MV-4-11 (cell line): ENCODE data around the gene RNF32.

Source experiments
- DNase-seq: peaks from one replicate; lab custom pipeline; 2025; lab: John Stamatoyannopoulos, UW

RNF32 gene

GRCh38 chr7:156640257-156640948, at the start of gene RNF32:
TSS of gene RNF32 (plus strand) at chr7:156640774. CDS start at chr7:156643878, 3,104 bp downstream.
- DNase-seq: peak; percentile 85

DNA sequence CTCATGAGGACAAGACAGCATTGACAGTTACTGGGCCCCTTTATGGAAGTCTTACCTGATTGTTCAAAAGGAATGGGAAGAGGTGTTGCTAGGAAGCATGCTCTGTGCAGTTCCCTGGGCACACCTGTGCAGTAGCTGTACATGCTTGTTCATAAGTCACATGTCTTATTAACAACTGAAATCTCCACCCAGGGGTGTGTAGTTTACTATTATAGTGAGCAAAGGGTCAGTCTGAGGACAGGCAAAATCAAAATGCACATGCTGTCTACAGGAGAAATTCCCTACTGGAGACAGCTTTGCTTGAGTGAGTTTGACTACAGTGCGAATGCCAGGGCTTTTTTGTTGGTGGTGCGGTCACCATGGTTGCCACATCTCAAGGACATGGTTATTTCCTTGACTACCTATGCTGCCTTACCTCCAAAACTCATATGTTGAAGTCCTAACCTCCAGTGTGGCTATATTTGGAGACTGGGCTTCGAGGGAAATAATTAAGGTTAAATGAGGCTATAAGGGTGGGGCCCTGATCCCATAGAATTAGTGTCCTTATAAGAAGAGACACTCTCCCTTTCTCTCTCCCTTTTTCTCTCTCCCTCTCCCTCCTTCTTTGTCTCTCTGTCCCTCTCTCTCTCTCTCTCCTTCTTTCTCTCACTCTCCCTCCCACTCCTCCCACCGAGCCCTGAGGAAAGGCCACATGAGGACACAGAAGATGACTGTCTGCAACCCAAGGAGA, 48.3 kb upstream of the RNF32 start:
- DNase-seq: no peak

DNA sequence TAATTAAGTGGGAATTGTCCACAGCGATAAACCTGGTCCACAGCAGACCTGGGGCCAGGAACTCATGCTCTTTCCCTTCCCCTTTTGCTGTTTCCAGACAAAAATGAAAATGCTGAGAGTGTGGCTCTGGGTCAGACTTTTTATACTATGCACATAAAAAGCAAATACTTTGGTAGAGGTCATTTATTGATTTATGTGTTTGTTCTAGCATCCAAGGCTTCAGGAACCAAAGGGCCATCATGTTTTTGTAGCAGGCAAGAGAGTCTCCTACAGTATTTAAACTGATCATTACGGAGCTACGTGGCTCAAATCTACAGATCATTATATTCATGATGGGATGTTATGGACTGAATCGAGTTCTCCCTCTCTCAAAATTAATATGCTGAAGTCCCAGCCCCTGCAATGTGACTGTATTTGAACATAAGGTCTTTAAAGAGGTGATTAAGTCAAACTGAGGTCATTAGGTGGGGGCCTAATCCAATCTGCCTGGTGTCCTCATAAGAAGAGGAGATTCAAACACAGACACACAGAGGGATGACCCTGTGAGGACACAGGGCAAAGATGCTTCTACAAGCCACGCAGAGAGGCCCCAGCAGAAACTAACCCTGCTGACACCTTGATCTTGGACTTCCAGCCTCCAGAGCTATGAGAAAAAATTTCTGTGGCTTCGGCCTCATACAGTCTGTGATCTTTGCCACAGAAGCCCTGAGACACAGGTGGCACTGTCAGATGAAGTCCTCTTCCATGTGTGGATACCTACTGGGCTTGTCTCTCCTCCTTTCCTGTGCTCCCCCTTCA, 46.1 kb upstream of the RNF32 start:
- no peak for DNase-seq

DNA sequence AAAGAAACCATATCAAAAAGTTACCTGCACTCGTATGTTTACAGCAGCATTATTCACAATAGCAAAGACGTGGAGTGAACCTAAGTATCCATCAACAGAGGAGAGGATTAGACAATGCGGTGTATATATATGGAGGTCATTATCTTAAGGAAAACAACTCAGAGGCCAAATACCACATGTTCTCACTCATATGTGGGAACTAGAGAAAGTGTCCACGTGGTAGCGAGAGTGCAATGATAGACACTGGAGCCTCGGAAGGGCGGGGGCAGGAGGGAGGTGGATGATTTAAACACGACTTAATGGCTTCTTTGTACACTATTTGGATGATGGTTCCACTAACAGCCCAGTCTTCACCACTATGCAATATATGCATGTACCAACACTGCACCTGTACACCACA, 40.1 kb upstream of the RNF32 start:
- no peak for DNase-seq

- no peak for DNase-seq
Measured at GRCh38 chr7:156602283-156602682, 38.3 kb upstream of the RNF32 start.

DNA sequence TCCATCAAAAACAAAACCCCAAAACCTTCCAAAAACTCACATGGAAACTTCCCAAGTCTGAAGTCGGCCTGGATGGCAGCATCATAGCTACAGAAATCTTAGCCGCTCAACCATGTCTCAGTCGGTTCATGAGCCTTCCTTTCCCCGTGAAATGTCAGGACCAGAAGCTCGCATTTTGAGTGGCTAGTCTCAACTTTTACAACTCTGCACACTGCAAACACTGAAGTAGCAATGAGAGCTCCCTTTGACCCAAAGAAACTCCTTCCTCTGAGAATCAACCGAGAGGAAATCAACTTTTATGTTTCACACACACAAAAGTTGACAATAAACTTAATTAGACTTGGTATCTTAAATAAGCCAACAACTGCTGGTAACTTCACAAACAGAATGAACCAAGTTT, 37.6 kb upstream of the RNF32 start:
- DNase-seq: no peak

- no peak for DNase-seq
Measured at GRCh38 chr7:156603629-156604028, 36.9 kb upstream of the RNF32 start.

GRCh38 chr7:156604311-156604710, 36.3 kb upstream of the RNF32 start:
- no peak for DNase-seq

DNA sequence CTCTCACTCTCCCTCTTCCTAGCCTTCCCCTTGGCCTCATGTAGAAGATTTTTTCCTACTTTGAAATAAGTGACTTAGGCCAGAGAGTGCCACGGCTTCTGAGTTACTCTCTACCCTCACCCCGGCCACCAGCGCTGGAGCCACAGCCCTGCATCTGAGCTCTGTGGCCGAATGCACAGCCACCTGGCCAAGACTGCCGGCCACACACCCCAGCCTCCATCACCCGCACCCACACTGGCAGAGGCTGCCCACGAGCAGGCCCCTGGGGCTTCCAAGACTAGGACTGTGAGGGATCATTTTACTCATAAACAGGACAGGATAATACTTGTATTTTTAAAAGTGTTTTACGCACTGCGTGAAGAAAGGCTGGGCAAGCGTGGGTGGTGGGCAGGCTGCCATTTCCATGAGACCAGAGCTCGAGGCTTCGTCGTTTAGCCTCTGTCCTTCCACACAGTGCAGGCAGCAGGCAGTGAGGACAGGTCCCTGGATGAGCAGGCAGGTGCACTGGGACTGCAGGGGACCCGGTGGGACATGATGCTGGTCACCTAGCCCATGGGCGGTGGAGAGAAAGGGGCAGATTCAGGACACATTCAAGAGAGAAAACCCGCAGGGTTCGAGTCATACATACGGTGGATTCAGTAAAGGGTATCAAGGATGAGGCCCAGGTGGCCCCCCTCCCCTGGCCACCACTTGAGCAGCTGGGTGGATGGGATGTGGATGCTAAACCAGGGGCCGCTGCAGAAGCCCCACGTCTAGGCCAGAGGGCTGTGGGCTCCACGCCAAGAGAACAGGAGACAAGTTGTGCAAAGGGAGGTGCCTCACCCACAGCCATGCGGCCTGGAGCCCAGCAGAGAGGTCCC, 35.5 kb upstream of the RNF32 start:
- DNase-seq: no peak

- no peak for DNase-seq
Measured at GRCh38 chr7:156606135-156606534, 34.4 kb upstream of the RNF32 start.

- no peak for DNase-seq
Measured at GRCh38 chr7:156606691-156607331, 33.8 kb upstream of the RNF32 start.

DNA sequence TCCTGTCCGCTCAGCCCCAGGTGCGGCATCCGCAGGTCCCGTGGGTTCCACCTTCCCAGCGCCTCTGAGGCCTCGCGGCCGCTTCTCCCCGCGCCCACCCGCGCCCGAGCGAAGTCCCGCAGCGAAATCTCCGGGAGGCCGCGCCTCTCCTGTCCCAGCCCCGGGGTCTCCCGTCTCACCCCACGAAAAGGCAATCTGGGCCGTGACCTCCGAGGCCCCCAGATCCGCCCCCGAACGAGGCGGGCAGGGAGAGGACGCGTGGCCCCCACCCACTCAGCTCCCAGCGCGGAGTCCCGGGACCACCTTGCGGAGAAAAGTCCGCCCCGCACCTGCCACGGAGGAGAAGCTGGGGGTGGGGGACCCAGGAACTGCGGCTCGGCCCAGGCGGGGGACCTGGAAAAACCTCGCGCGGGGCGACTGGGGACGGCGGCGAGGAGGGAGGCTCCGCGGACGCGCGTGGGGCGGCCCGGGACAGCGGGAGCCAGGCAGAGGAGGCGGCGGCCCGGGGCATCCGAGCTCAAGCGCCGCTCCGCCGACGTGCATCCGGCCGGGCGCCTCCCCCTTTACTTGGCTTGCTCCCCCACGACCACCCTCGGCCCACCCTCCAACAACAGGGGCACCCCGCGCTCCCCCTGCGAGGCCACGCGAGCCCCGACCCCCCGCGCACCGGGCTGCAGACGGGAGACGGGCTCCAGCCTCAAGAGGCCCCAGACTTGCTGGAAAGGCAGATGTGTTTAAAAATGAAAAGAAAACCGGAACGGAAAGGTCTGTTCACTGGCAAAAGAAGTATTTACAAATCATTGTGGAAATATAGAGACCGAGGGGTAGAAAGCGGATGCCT, 33.0 kb upstream of the RNF32 start:
- DNase-seq: no peak

- DNase-seq: no peak
Measured at GRCh38 chr7:156608173-156608478, 32.4 kb upstream of the RNF32 start.

DNA sequence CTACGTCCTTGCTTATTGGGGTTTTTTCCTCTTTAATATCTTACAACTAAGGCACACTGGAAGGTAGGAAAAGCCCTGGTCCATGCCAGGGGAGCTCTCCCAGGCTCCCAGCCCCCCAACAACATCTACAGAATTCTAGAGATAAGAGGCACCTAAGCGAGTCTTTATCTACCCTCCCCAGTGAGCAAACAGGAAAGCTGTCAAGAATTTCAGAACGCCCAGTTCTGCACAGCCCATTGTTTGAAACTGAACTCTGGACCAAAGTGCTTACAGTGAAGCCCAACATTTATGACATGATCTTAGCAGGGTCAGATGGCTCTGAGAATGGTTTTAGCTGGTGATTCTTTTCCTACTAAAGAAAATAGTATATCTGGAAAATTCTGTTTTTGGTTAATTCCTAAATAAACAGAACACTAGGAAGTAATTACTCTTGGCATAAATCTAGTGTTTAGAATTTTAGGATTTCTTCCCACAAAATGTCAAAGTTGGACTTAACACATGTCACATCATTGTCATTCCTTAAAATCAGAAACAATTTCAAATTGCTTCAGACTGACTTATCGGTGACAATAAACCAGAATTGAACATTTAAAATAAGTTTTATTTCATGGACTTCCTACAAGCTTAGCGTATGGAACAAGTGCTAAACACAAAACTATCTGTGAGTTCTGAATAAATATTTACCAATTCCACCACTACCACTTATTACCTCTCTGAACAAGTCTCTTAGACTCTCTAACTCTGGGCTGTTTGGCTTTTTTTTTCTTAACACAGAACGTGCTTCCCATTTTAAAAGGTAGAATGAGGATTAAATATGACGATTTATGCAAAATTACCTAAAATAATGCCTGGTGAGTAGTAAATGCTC, 31.3 kb upstream of the RNF32 start:
- DNase-seq: no peak

GRCh38 chr7:156610130-156610529, 30.4 kb upstream of the RNF32 start:
- DNase-seq: no peak

DNA sequence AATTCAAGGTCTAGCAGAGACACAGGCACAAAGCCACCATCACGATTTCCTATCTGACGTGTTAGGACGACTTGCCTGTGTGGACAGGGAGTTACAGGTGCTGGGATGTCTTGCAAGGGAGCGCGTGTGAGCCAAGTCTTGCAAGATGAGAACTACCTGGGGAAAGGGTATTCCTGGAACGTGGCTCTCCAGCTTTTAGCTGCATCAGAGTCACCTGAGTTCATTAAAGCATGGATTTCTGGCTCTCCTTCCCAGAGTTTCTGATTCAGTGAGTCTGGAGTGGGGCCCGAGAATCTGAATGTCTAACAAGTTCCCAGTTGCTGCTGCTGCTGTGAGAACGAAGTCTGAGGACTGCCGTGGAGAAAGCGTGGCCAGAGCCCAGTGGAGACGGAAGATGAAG, 30.0 kb upstream of the RNF32 start:
- DNase-seq: no peak

DNA sequence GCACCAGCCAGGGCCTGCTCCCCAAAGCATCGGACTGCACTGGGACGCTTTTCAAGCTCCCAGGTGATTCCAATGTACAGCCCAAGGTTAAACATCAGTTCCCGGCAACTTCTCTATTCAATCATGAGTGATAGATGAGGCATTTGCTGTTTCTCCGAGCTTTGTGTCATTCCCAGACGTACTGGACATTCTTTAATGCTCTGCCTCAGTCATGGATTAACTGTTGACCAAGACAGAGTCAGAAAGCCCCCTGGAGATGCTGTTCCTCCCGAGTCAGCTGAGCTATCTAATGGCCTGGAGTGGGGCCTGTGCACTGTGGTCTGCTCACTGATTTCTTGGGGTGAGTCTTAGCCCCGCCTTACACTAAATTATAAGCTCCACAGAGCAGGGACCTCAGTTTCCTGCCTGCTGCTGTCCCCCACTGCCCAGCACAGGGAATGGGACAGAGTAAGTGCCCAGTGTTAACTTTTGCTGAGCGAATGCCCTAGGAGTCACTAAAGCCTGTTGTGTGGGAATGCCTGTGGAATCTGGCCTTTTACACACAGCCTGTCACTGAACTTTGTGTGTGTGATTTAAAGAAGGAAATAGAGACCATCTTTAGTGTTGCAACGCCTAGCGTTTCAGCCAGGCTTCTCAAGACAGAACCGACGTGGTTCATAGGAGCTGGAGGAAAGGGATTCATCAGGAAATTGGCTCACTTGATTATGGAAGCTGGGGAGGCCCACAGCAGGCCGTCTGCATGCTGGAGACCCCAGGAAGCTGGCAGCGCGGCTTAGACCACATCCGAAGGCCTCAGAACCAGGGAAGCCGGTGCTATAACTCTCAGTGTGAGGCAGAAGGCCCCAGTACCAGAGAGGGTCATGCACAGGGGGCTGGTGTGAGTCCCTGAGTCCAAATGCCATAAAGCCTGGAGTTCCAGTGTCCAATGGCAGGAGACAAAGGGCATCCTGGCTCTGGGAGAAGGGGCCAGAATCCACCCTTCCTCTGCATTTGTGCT, 29.3 kb upstream of the RNF32 start:
- peak; percentile 22 for DNase-seq

- peak; percentile 90 for DNase-seq
Measured at GRCh38 chr7:156612930-156613329, 27.6 kb upstream of the RNF32 start.
